A673 (cell line): Measurements from ENCODE around the gene RBMS1. TPM values are rescaled to one million over a fixed set of nuclear protein-coding genes. Genes with fewer than 3 reads are reported as not detected.

ENCODE experiments used
- BruUV-seq: library from RNA; stranded (reverse); fragments of 400-500 nt; replicated peaks from 2 replicates; lab custom pipeline; 2021; lab: Mats Ljungman, UMichigan
- CTCF ChIA-PET: fragments of 300-600 bp; sonication (Branson Sonifier 250); formaldehyde crosslinking; loops from one replicate; lab custom pipeline; 2022; ENCODE audit warnings: antibody characterized with exemption; lab: Charles Lee
- POLR2A ChIA-PET: fragments of 300-600 bp; sonication (Branson Sonifier 250); formaldehyde crosslinking; loops from one replicate; lab custom pipeline; 2022; ENCODE audit warnings: antibody characterized with exemption; ENCODE audit not compliant: low non-redundant PET; lab: Charles Lee
- DNase-seq: peaks from one replicate; pipeline ENCODE4 v3.0.0-alpha.2; 2015; ENCODE audit warnings: low spot score
- H3K27ac ChIP-seq: fragments of 200-600 bp; sonication (generic); 2 replicates; pipeline ENCODE4 v1.5.1; 2016; ENCODE audit warnings: mixed run types, low read depth, mild to moderate bottlenecking, mixed read lengths, antibody characterized with exemption, low read length; ENCODE audit not compliant: poor library complexity, severe bottlenecking
- H3K27me3 ChIP-seq: fragments of 200-600 bp; sonication (generic); replicated peaks from 2 replicates; pipeline ENCODE4 v1.6.1; 2017; ENCODE audit warnings: mixed run types, low read depth, mild to moderate bottlenecking, mixed read lengths, antibody characterized with exemption, low read length; ENCODE audit not compliant: insufficient read depth, poor library complexity
- H3K36me3 ChIP-seq: fragments of 200-600 bp; sonication (generic); 2 replicates; pipeline ENCODE4 v1.6.1; 2016; ENCODE audit warnings: mixed run types, mild to moderate bottlenecking, mixed read lengths, antibody characterized with exemption, low read length; ENCODE audit not compliant: insufficient read depth, poor library complexity, severe bottlenecking
- H3K4me1 ChIP-seq: fragments of 200-600 bp; sonication (generic); 2 replicates; pipeline ENCODE4 v1.6.1; 2017; ENCODE audit warnings: mixed run types, mild to moderate bottlenecking, mixed read lengths, antibody characterized with exemption, low read length; ENCODE audit not compliant: insufficient read depth, poor library complexity, severe bottlenecking
- H3K4me3 ChIP-seq: fragments of 200-600 bp; sonication (generic); 2 replicates; pipeline ENCODE4 v1.5.1; 2016; ENCODE audit warnings: low read depth, mixed run types, mild to moderate bottlenecking, mixed read lengths, low read length; ENCODE audit not compliant: poor library complexity, severe bottlenecking
- H3K9me3 ChIP-seq: fragments of 200-600 bp; sonication (generic); 2 replicates; pipeline ENCODE4 v1.6.1; 2016; ENCODE audit warnings: mixed run types, low read depth, mild to moderate bottlenecking, mixed read lengths, antibody characterized with exemption, low read length; ENCODE audit not compliant: poor library complexity, severe bottlenecking
- CTCF ChIP-seq: fragments of 300-800, 200-600 bp; sonication (generic); conservative IDR thresholded peaks from 2 replicates; pipeline ENCODE4 v1.5.1; 2017; ENCODE audit warnings: low read depth, mild to moderate bottlenecking, antibody characterized with exemption, low read length, moderate library complexity, mixed read lengths
- EZH2 ChIP-seq: fragments of 200-600 bp; sonication (generic); IDR thresholded peaks from 2 replicates; pipeline ENCODE4 v1.6.1; 2017; ENCODE audit warnings: borderline replicate concordance, low read depth, mild to moderate bottlenecking, mixed read lengths, antibody characterized with exemption, low read length; ENCODE audit not compliant: poor library complexity, severe bottlenecking
- intact Hi-C: fragments of 100-400 bp; cut with micrococcal nuclease; formaldehyde crosslinking; loops from one replicate; pipeline ENCODE4 v1.10.0; 2022; ENCODE audit not compliant: unreplicated experiment
- total RNA-seq: library from RNA; stranded (reverse); gene quantifications from 2 replicates; pipeline ENCODE4 v1.2.3, GENCODE V29; 2021

RBMS1 gene
- total RNA-seq, 1 experiment from 2014 or later: 84.9 TPM

GRCh38 chr2:160331258-160332025 is 162.2 kb downstream of the RBMS1 start:
- TF ChIP-seq EZH2: no peak
- no peak for TF ChIP-seq CTCF
- ChIA-PET POLR2A (no interaction called here), CTCF (no interaction called here)

GRCh38 chr2:160328811-160329527 is 164.6 kb downstream of the RBMS1 start:
- intact Hi-C loops: loop anchor here (5.0 kb wide), 1 partner anchor 643 kb away; no protein-coding TSS in a partner anchor
- Histone ChIP-seq H3K9me3 (no peaks in the 10 kb centered on the region), H3K27me3 (no peaks in the 10 kb centered on the region), H3K27ac (no peak overlapping the region), H3K4me3 (no peak overlapping the region), H3K36me3 (no peaks in the 10 kb centered on the region), H3K4me1 (peaks cover 54% of the 10 kb centered on the region)
- TF ChIP-seq CTCF: no peak
- no peak for TF ChIP-seq EZH2
- POLR2A ChIA-PET: no interaction called here
- no peak for DNase-seq
- CTCF ChIA-PET: no interaction called here
- no TSS peak for BruUV-seq

More at GRCh38 chr2:160331258-160332025, 162.2 kb downstream of the RBMS1 start:
- intact Hi-C loops: loop anchor here (5.0 kb wide), 1 partner anchor 661 kb away; no protein-coding TSS in a partner anchor
- BruUV-seq: no TSS peak
- no peak for DNase-seq
- Histone ChIP-seq H3K9me3 (no peaks in the 10 kb centered on the region), H3K27me3 (no peaks in the 10 kb centered on the region), H3K27ac (no peak overlapping the region), H3K36me3 (no peaks in the 10 kb centered on the region), H3K4me3 (no peak overlapping the region), H3K4me1 (peaks cover 71% of the 10 kb centered on the region)

GRCh38 chr2:160326786-160327185 is 166.8 kb downstream of the RBMS1 start:
- CTCF ChIA-PET: no interaction called here
- TF ChIP-seq EZH2: no peak
- no peak for TF ChIP-seq CTCF
- H3K4me1 ChIP-seq: peaks cover 37% of the 10 kb centered on the region
- DNase-seq: no peak
- no TSS peak for BruUV-seq
- POLR2A ChIA-PET: no interaction called here
- no peaks in the 10 kb centered on the region for H3K9me3 ChIP-seq
- no peaks in the 10 kb centered on the region for H3K27me3 ChIP-seq
- intact Hi-C loops: loop anchor here (5.0 kb wide), 1 partner anchor 646 kb away; no protein-coding TSS in a partner anchor
- no peak overlapping the region for H3K4me3 ChIP-seq
- no peak overlapping the region for H3K27ac ChIP-seq
- no peaks in the 10 kb centered on the region for H3K36me3 ChIP-seq
